HG02759 (cell line): ENCODE data around the gene EFHD2.
A peak's percentile ranks its signal among the peaks of the same experiment; 100 is the strongest.
"Not testable (repeated sequence)": the region's sequence is repeated elsewhere in the genome, so short reads cannot be mapped to it uniquely, and the experiment has no call there.

ENCODE experiments used
- ATAC-seq: cut with Tn5 transposase; IDR thresholded peaks from one replicate; pipeline ENCODE4 v1.9.1; 2021; ENCODE audit warnings: mild to moderate bottlenecking, moderate library complexity; ENCODE audit not compliant: unreplicated experiment

The EFHD2 gene

GRCh38 chr1:15411593-15412137 is 2.0 kb downstream of the EFHD2 start:
- peak; percentile 54 for ATAC-seq

- no peak for ATAC-seq
Measured at GRCh38 chr1:15412175-15412800, 2.6 kb downstream of the EFHD2 start.

- ATAC-seq: no peak
Measured at GRCh38 chr1:15412843-15413242, 3.2 kb downstream of the EFHD2 start.

GRCh38 chr1:15413563-15414444 is 4.1 kb downstream of the EFHD2 start:
- no peak for ATAC-seq

GRCh38 chr1:15414445-15414983 is 4.8 kb downstream of the EFHD2 start:
- no peak for ATAC-seq

GRCh38 chr1:15417059-15417934 is 7.6 kb downstream of the EFHD2 start:
- no peak for ATAC-seq

- ATAC-seq: no peak
Measured at GRCh38 chr1:15418806-15419515, 9.3 kb downstream of the EFHD2 start.

GRCh38 chr1:15420853-15421465 is 11.3 kb downstream of the EFHD2 start:
- no peak for ATAC-seq

GRCh38 chr1:15422871-15423270 is 13.2 kb downstream of the EFHD2 start:
- no peak for ATAC-seq

- ATAC-seq: no peak
Measured at GRCh38 chr1:15423355-15424077, 13.8 kb downstream of the EFHD2 start.

- ATAC-seq: no peak
Measured at GRCh38 chr1:15424146-15424667, 14.5 kb downstream of the EFHD2 start.

- no peak for ATAC-seq
Measured at GRCh38 chr1:15424981-15425380, 15.3 kb downstream of the EFHD2 start.

GRCh38 chr1:15425521-15425920 is 15.8 kb downstream of the EFHD2 start:
- no peak for ATAC-seq

- ATAC-seq: no peak
Measured at GRCh38 chr1:15425958-15426357, 16.3 kb downstream of the EFHD2 start.

GRCh38 chr1:15426492-15427279 is 17.0 kb downstream of the EFHD2 start:
- no peak for ATAC-seq

- no peak for ATAC-seq
Measured at GRCh38 chr1:15427280-15427666, 17.6 kb downstream of the EFHD2 start.

- ATAC-seq: not testable (repeated sequence)
Measured at GRCh38 chr1:15428252-15428651, 18.6 kb downstream of the EFHD2 start.

- no peak for ATAC-seq
Measured at GRCh38 chr1:15428815-15429435, 19.2 kb downstream of the EFHD2 start.
